ENCODE data around the gene RBL1. TPM values are rescaled to one million over a fixed set of nuclear protein-coding genes. Genes with fewer than 3 reads are reported as not detected.
"Not testable (repeated sequence)": the region's sequence is repeated elsewhere in the genome, so short reads cannot be mapped to it uniquely, and the experiment has no call there.

Gene RBL1
- total RNA-seq, 1 donor from 2014 or later, result 5.7 TPM

DNA sequence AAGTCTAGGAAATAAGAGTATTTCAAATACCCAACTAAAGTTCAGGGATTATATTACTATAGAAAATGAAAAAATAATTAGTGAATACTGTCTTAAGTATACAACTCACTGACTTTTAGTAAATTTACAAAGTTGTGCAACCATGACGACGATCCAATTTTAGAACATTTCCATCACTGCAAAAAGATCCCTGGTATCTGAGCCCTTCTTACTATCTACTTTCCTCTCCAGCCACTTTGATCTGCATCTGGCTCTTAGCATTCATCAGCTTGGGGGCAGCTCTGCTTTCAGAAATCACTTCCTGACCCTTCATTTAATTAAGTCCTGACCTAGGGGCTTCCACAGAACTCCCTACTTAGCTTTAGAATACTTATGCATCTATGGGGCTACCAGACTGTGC is 38.2 kb upstream of the RBL1 start:
- Mint-ChIP-seq H3K27me3 (ENCODE audit: unreplicated experiment) (peaks cover 4% of the 10 kb centered on the region), H3K27ac (ENCODE audit: unreplicated experiment) (no peak overlapping the region), H3K4me3 (ENCODE audit: unreplicated experiment) (no peak overlapping the region), H3K4me1 (ENCODE audit: unreplicated experiment) (no peaks in the 10 kb centered on the region), H3K36me3 (ENCODE audit: low read depth, unreplicated experiment) (no peaks in the 10 kb centered on the region), H3K9me3 (ENCODE audit: unreplicated experiment) (no peaks in the 10 kb centered on the region)
- TF ChIP-seq CTCF (IDR thresholded peaks at IDR 0.05; ENCODE audit: unreplicated experiment), result no peak
- DNase-seq (ENCODE audit: low spot score), result no peak

GRCh38 chr20:37131486-37131885 is 35.7 kb upstream of the RBL1 start:
- Mint-ChIP-seq H3K9me3 (ENCODE audit: unreplicated experiment) (no peaks in the 10 kb centered on the region), H3K36me3 (ENCODE audit: low read depth, unreplicated experiment) (no peaks in the 10 kb centered on the region), H3K27me3 (ENCODE audit: unreplicated experiment) (peaks cover 4% of the 10 kb centered on the region), H3K4me3 (ENCODE audit: unreplicated experiment) (no peak overlapping the region), H3K27ac (ENCODE audit: unreplicated experiment) (no peak overlapping the region), H3K4me1 (ENCODE audit: unreplicated experiment) (no peaks in the 10 kb centered on the region)
- TF ChIP-seq CTCF (IDR thresholded peaks at IDR 0.05; ENCODE audit: unreplicated experiment), result no peak
- DNase-seq (ENCODE audit: low spot score), result no peak

DNA sequence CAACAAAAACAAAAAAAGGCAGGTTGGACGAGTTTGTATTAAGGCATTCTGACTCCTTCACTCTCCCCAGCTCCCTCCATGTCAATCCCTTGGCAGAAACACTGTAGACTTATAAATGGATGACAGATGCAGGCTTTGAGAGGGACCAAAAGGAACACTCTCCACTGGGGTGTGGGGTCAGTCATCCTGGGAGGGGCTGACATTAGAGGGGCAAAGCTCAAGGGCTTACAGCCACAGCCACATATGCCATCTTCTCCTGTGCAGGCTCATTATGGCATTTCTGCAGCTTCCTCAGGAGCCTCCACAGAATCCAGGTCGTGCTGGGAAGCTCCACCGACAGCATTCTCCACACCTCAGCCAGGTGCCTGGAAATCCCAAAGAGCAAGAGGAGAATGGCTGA is 33.0 kb upstream of the RBL1 start:
- TF ChIP-seq CTCF (IDR thresholded peaks at IDR 0.05; ENCODE audit: unreplicated experiment), result no peak
- H3K27me3 Mint-ChIP-seq (ENCODE audit: unreplicated experiment), result peaks cover 3% of the 10 kb centered on the region
- no peaks in the 10 kb centered on the region for H3K4me1 Mint-ChIP-seq (ENCODE audit: unreplicated experiment)
- H3K9me3 Mint-ChIP-seq (ENCODE audit: unreplicated experiment), result peaks cover 4% of the 10 kb centered on the region
- no peaks in the 10 kb centered on the region for H3K36me3 Mint-ChIP-seq (ENCODE audit: low read depth, unreplicated experiment)
- DNase-seq (ENCODE audit: low spot score), result no peak
- no peak overlapping the region for H3K27ac Mint-ChIP-seq (ENCODE audit: unreplicated experiment)
- H3K4me3 Mint-ChIP-seq (ENCODE audit: unreplicated experiment), result no peak overlapping the region

- not testable (repeated sequence) for H3K4me3 Mint-ChIP-seq (ENCODE audit: unreplicated experiment); H3K27me3 Mint-ChIP-seq (ENCODE audit: unreplicated experiment); H3K9me3 Mint-ChIP-seq (ENCODE audit: unreplicated experiment); H3K4me1 Mint-ChIP-seq (ENCODE audit: unreplicated experiment); H3K27ac Mint-ChIP-seq (ENCODE audit: unreplicated experiment); DNase-seq (ENCODE audit: low spot score); H3K36me3 Mint-ChIP-seq (ENCODE audit: low read depth, unreplicated experiment)
These were observed 30.5 kb upstream of the RBL1 start for GRCh38 chr20:37126290-37126689.

DNA sequence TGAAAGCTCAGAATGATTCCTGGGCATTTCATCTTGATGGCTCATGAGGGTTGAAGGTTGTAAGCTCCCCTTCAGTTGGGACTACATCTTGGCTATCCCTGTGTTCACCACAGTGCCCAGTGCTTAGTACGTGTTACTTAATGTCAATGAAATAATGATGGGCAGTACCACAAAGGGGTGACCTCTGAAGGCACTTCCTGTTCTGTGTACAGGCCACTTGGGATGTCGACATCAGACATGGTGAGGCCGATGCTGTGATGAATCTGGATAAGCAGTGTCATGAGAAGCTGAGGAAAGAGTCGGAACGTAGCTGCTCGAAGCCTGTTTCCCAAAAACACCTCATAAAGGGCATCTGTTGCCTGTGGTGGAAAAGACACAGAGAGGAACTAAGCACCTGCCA is 27.6 kb upstream of the RBL1 start:
- DNase-seq (ENCODE audit: low spot score), result no peak
- H3K4me1 Mint-ChIP-seq (ENCODE audit: unreplicated experiment), result no peaks in the 10 kb centered on the region
- no peak overlapping the region for H3K27ac Mint-ChIP-seq (ENCODE audit: unreplicated experiment)
- H3K4me3 Mint-ChIP-seq (ENCODE audit: unreplicated experiment), result no peak overlapping the region
- TF ChIP-seq CTCF (IDR thresholded peaks at IDR 0.05; ENCODE audit: unreplicated experiment), result no peak
- H3K36me3 Mint-ChIP-seq (ENCODE audit: low read depth, unreplicated experiment), result no peaks in the 10 kb centered on the region
- H3K9me3 Mint-ChIP-seq (ENCODE audit: unreplicated experiment), result peaks cover 4% of the 10 kb centered on the region
- H3K27me3 Mint-ChIP-seq (ENCODE audit: unreplicated experiment), result no peaks in the 10 kb centered on the region

DNA sequence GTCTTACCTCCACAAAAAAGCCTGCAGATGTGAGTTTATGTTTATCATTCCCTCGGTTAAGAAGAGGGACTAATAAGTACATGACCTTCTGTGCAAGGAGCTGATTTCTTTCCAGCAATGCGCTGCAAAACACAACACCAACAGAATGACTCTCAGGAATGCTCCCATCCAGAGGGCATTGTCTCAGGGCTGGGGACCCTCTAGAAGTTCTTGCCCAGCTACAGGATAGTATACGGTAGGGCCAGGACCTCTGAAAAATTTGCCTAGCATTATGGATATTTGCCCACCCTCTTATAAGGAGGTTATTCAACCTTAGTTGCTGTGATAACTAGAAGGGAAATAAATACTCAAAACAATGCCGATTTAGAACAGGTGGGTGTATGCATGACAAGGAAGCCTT is 24.7 kb upstream of the RBL1 start:
- DNase-seq (ENCODE audit: low spot score), result no peak
- TF ChIP-seq CTCF (IDR thresholded peaks at IDR 0.05; ENCODE audit: unreplicated experiment), result no peak
- Mint-ChIP-seq H3K36me3 (ENCODE audit: low read depth, unreplicated experiment) (no peaks in the 10 kb centered on the region), H3K4me1 (ENCODE audit: unreplicated experiment) (no peaks in the 10 kb centered on the region), H3K27me3 (ENCODE audit: unreplicated experiment) (no peaks in the 10 kb centered on the region), H3K4me3 (ENCODE audit: unreplicated experiment) (no peak overlapping the region), H3K27ac (ENCODE audit: unreplicated experiment) (no peak overlapping the region), H3K9me3 (ENCODE audit: unreplicated experiment) (peaks cover 4% of the 10 kb centered on the region)

Data from endothelial cell (in vitro differentiated cells).